Osteoblast (primary cell): ENCODE data around the gene SSR2. TPM values are rescaled to one million over a fixed set of nuclear protein-coding genes. Genes with fewer than 3 reads are reported as not detected.

ENCODE experiments used
- DNase-seq: peaks from one replicate; pipeline ENCODE4 v3.0.0; 2011; ENCODE audit warnings: low spot score, mixed read lengths; ENCODE audit not compliant: insufficient read length; ENCODE audit errors: missing footprints
- H2AFZ ChIP-seq: 2 replicates; pipeline ENCODE4 v1.6.0; 2011; ENCODE audit warnings: mild to moderate bottlenecking, low read length
- H3K27ac ChIP-seq: 2 replicates; pipeline ENCODE4 v1.5.1; 2011; ENCODE audit warnings: mild to moderate bottlenecking, low read depth, low read length, moderate library complexity
- H3K27me3 ChIP-seq: 2 replicates; pipeline ENCODE4 v1.6.0; 2012; ENCODE audit warnings: mild to moderate bottlenecking, control low read depth, inconsistent platforms, low read length, moderate library complexity; ENCODE audit not compliant: insufficient read depth
- H3K36me3 ChIP-seq: 2 replicates; pipeline ENCODE4 v1.5.1; 2011; ENCODE audit warnings: mild to moderate bottlenecking, low read length, control low read depth, moderate library complexity; ENCODE audit not compliant: insufficient read depth
- H3K4me1 ChIP-seq: 2 replicates; pipeline ENCODE4 v1.5.1; 2011; ENCODE audit warnings: mild to moderate bottlenecking, low read length, control low read depth, moderate library complexity; ENCODE audit not compliant: insufficient read depth
- H3K4me2 ChIP-seq: 2 replicates; pipeline ENCODE4 v1.6.0; 2011; ENCODE audit warnings: mild to moderate bottlenecking, low read length; ENCODE audit not compliant: insufficient read depth
- H3K4me3 ChIP-seq: fragments of 200-600 bp; sonication (generic); 3 replicates; pipeline ENCODE4 v1.5.1; 2012; ENCODE audit warnings: mild to moderate bottlenecking, low read length, inconsistent platforms; ENCODE audit not compliant: insufficient read depth
- H3K79me2 ChIP-seq: 2 replicates; pipeline ENCODE4 v1.6.0; 2012; ENCODE audit warnings: mild to moderate bottlenecking, low read length, control low read depth, inconsistent platforms; ENCODE audit not compliant: insufficient read depth
- H3K9me3 ChIP-seq: 2 replicates; pipeline ENCODE4 v1.5.1; 2011; ENCODE audit warnings: low read depth, low read length, control low read depth
- H4K20me1 ChIP-seq: 2 replicates; pipeline ENCODE4 v1.6.0; 2012; ENCODE audit warnings: mild to moderate bottlenecking, low read length, control low read depth; ENCODE audit not compliant: insufficient read depth
- total RNA-seq: library from RNA; depleted of rRNA; stranded (reverse); fragments of >200 nt; gene quantifications from 2 replicates; pipeline ENCODE4 v1.2.3, GENCODE V29; 2012
- TF ChIP-seq, protein P1 (sequence below): IDR thresholded peaks from 2 replicates; pipeline ENCODE4 v1.5.1; 2011; ENCODE audit warnings: mild to moderate bottlenecking, low read depth, low read length, moderate library complexity; ENCODE audit errors: extremely low read depth

Gene SSR2
- total RNA-seq, 1 donor = 415 TPM

DNA sequence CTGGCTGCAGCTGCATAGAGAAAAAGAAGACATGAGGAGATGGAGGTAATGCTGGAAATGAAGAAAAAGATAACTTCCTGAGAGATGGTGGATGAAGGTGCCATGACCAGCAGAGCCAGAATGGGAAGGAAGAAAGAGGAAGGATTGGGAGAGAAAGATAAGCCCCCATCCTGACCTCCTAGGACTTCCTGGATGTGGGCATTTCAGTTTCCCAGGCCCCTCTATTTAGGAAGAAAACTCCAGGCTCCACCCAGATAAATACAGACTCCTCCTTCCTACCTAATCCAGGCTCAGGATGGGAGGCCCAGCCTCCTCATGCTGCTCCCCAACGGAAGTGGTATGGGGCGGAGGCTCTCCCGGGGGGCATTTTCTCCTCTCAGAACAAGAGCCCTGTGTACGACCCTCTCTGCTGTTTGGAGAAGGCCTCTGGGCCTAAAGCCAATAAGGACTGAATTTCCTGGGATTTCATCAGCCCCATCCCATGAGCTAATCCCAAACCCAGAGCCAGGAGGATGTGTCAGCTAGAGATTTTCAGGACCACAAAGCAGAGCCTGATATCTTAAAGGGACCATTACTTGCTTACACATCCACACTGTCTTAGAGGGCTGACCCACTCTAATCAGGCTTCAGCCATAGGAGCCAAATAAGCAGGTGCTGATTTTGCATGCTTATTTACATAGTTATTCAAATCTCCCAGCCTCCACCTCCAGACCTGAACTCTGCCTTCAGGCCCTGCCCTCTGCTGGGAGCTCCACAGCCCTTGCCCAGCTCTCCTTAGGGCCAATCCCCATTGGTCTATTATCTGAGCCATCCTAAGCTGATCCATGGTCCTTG, 37.3 kb downstream of the SSR2 start:
- Histone ChIP-seq H3K4me1 (peaks cover 54% of the 10 kb centered on the region), H4K20me1 (no peaks in the 10 kb centered on the region), H3K9me3 (no peaks in the 10 kb centered on the region), H3K4me3 (peak overlapping the region; percentile 30), H3K27ac (peak overlapping the region; percentile 92), H3K27me3 (no peaks in the 10 kb centered on the region), H2AFZ (peak overlapping the region; percentile 34), H3K36me3 (no peaks in the 10 kb centered on the region), H3K79me2 (peaks cover 41% of the 10 kb centered on the region), H3K4me2 (peak overlapping the region; percentile 94)
- peak; percentile 96 for DNase-seq
- TF ChIP-seq, protein P1, sequence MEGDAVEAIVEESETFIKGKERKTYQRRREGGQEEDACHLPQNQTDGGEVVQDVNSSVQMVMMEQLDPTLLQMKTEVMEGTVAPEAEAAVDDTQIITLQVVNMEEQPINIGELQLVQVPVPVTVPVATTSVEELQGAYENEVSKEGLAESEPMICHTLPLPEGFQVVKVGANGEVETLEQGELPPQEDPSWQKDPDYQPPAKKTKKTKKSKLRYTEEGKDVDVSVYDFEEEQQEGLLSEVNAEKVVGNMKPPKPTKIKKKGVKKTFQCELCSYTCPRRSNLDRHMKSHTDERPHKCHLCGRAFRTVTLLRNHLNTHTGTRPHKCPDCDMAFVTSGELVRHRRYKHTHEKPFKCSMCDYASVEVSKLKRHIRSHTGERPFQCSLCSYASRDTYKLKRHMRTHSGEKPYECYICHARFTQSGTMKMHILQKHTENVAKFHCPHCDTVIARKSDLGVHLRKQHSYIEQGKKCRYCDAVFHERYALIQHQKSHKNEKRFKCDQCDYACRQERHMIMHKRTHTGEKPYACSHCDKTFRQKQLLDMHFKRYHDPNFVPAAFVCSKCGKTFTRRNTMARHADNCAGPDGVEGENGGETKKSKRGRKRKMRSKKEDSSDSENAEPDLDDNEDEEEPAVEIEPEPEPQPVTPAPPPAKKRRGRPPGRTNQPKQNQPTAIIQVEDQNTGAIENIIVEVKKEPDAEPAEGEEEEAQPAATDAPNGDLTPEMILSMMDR = no peak

DNA sequence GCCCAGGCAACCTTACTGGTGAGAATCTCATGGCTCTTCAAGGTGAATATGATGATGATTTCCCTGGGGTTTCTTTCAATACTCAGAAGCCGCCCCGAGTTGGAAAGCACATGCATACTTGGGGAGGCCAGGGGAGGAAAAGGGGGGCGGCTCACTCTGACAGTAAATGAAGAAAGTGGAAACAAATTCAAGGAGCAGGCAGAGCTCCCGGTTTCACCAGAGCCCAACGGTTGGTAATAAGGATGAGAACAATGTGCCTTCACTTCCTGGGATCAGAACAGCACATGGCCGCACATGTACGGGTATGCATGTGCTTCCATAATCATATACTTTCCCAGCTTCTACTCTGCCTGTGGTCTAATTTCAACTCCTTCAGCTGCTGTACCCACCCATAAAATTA, 38.6 kb downstream of the SSR2 start:
- TF ChIP-seq, protein P1 = no peak
- Histone ChIP-seq H3K4me2 (peak overlapping the region; percentile 94), H3K27me3 (no peaks in the 10 kb centered on the region), H3K79me2 (peaks cover 54% of the 10 kb centered on the region), H3K4me1 (peaks cover 57% of the 10 kb centered on the region), H3K36me3 (no peaks in the 10 kb centered on the region), H3K27ac (peak overlapping the region; percentile 92), H4K20me1 (peaks cover 3% of the 10 kb centered on the region), H2AFZ (no peak overlapping the region), H3K4me3 (peak overlapping the region; percentile 37), H3K9me3 (no peaks in the 10 kb centered on the region)
- no peak for DNase-seq

DNA sequence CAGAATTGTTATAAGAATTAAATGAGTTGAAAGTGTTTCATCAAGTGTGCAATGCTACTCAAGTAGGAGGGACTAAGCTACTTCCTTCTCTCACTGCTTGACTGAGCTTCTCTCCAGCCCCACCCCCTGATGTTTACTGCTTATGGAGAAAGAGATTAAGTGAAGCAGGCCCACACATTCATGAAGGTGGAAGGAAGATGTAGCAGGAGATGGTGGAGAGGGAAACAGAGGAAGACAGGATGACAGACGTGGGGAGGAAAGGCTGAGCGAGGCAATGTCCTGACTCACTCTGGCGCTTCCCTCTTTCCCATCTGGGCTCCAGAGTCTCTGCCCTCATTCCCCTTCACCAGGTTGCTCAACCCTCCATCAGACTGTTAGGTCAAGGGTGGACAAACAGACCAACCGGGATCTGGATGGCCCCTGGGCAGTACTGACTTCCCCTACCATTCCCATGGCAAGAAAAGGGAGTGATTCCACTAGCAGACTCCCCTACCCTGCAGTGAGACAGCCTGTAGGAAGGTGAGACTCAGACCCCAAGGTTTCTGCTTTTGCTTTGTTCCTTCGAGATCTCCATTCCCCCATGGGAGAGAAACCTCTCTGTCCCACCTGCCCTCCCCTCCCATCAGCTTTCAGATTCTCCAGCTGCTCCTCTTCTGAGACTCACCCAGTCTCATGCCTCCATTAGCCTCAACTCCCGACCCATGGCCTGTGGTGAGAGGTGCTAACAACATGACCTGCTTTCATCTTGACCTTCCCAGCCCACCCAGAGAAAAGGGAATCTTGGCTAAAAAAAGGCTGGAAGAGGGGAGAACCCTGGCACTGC, 39.3 kb downstream of the SSR2 start:
- Histone ChIP-seq H3K27me3 (no peaks in the 10 kb centered on the region), H3K27ac (peak overlapping the region; percentile 92), H3K79me2 (peaks cover 61% of the 10 kb centered on the region), H3K36me3 (no peaks in the 10 kb centered on the region), H4K20me1 (peaks cover 3% of the 10 kb centered on the region), H2AFZ (peak overlapping the region; percentile 11), H3K4me2 (peak overlapping the region; percentile 94), H3K4me3 (peak overlapping the region; percentile 37), H3K4me1 (peaks cover 63% of the 10 kb centered on the region), H3K9me3 (no peaks in the 10 kb centered on the region)
- TF ChIP-seq, protein P1 = no peak
- DNase-seq = peak; percentile 88
